Astrocyte (in vitro differentiated cells and primary cell): ENCODE data around the gene WNT9A.

Experiments used
- CTCF ChIP-seq: IDR thresholded peaks from 2 replicates; pipeline ENCODE4 v1.5.1; 2011; ENCODE audit warnings: low read depth, mild to moderate bottlenecking, inconsistent platforms, low read length, moderate library complexity; ENCODE audit not compliant: insufficient read depth
- EZH2 ChIP-seq: IDR thresholded peaks from 2 replicates; pipeline ENCODE4 v1.6.1; 2012; ENCODE audit warnings: mild to moderate bottlenecking, low read length, inconsistent platforms; ENCODE audit not compliant: insufficient read depth

GRCh38 chr1:227946624-227947385, 927 bp downstream of the WNT9A start:
- TF ChIP-seq CTCF (peak; percentile 22), EZH2 (no peak)
